Measurements from ENCODE around the gene PRKD2.

GRCh38 chr19:46691104-46691503, 25.8 kb downstream of the PRKD2 start:
- no peak for TF ChIP-seq CTCF (IDR thresholded peaks at IDR 0.05; ENCODE audit: poor library complexity)
- no peak for TF ChIP-seq EZH2 (IDR thresholded peaks at IDR 0.05; ENCODE audit: borderline replicate concordance)
